HG02870 (cell line): ENCODE data around the gene ZNF22.
A peak's percentile ranks its signal among the peaks of the same experiment; 100 is the strongest.

ENCODE experiments used
- ATAC-seq: cut with Tn5 transposase; IDR thresholded peaks from one replicate; pipeline ENCODE4 v1.9.1; 2021; ENCODE audit warnings: mild to moderate bottlenecking, moderate library complexity; ENCODE audit not compliant: unreplicated experiment

The ZNF22 gene

GRCh38 chr10:45000752-45001380 lies at the start of gene ZNF22:
Gene ZNF22, plus strand, starts transcription at chr10:45000923. Its CDS starts 2,446 bp downstream, at chr10:45003369.
- peak; percentile 64 for ATAC-seq

GRCh38 chr10:44951576-44952226 lies 49.0 kb upstream of the ZNF22 start:
- no peak for ATAC-seq

- no peak for ATAC-seq
Measured at GRCh38 chr10:44952779-44953231, 47.9 kb upstream of the ZNF22 start.

- ATAC-seq = no peak
Measured at GRCh38 chr10:44954042-44954441, 46.7 kb upstream of the ZNF22 start.

- ATAC-seq = no peak
Measured at GRCh38 chr10:44954962-44955361, 45.8 kb upstream of the ZNF22 start.

- ATAC-seq = no peak
Measured at GRCh38 chr10:44955413-44956070, 45.2 kb upstream of the ZNF22 start.

- no peak for ATAC-seq
Measured at GRCh38 chr10:44956226-44956625, 44.5 kb upstream of the ZNF22 start.

GRCh38 chr10:44956717-44957706 lies 43.7 kb upstream of the ZNF22 start:
- no peak for ATAC-seq

- ATAC-seq = no peak
Measured at GRCh38 chr10:44958196-44958897, 42.4 kb upstream of the ZNF22 start.

GRCh38 chr10:44958898-44959246 lies 41.9 kb upstream of the ZNF22 start:
- ATAC-seq = no peak

GRCh38 chr10:44959247-44960087 lies 41.3 kb upstream of the ZNF22 start, which contains the start of gene RASSF4:
Gene RASSF4, plus strand, starts transcription at chr10:44959802. Its CDS starts 10,401 bp downstream, at chr10:44970203.
- peak; percentile 98 for ATAC-seq

GRCh38 chr10:44960088-44960460 lies 40.6 kb upstream of the ZNF22 start:
- ATAC-seq = no peak

GRCh38 chr10:44960482-44961229 lies 40.1 kb upstream of the ZNF22 start:
- ATAC-seq = no peak

GRCh38 chr10:44961230-44961571 lies 39.5 kb upstream of the ZNF22 start:
- no peak for ATAC-seq

GRCh38 chr10:44961931-44962750 lies 38.6 kb upstream of the ZNF22 start:
- no peak for ATAC-seq

GRCh38 chr10:44962870-44963738 lies 37.6 kb upstream of the ZNF22 start:
- no peak for ATAC-seq
